SK-N-SH treated with all-trans-retinoic acid at 6 μM for 48 hours (cell line): ENCODE data around the gene CGB5.
A peak's percentile ranks its signal among the peaks of the same experiment; 100 is the strongest.

Source experiments
- ATAC-seq: fragments of 200-7000 bp; cut with Tn5 transposase; 3 replicates; pipeline ENCODE4 v1.9.1; 2020; ENCODE audit warnings: mild to moderate bottlenecking, moderate library complexity
- ARNTL ChIP-seq: fragments of 450-650 bp; formaldehyde crosslinking; IDR thresholded peaks from 2 replicates; pipeline ENCODE4 v1.5.0; 2020; ENCODE audit warnings: low read depth, mild to moderate bottlenecking, moderate library complexity, borderline replicate concordance
- BACH2 ChIP-seq: fragments of 250-450 bp; sonication (Bioruptor Pico); IDR thresholded peaks from 2 replicates; pipeline ENCODE4 v1.9.0; 2021; ENCODE audit warnings: mild to moderate bottlenecking, borderline replicate concordance
- CREB5 ChIP-seq: fragments of 250-450 bp; sonication (Bioruptor Pico); IDR thresholded peaks from 2 replicates; pipeline ENCODE4 v1.5.1; 2020; ENCODE audit warnings: low read depth, mild to moderate bottlenecking, moderate library complexity
- CSDC2 ChIP-seq: fragments of 250-450 bp; sonication (Bioruptor Pico); IDR thresholded peaks from 2 replicates; pipeline ENCODE4 v1.5.0; 2020; ENCODE audit warnings: mild to moderate bottlenecking, moderate library complexity
- CSRNP3 ChIP-seq: fragments of 250-450 bp; sonication (Bioruptor Pico); IDR thresholded peaks from 2 replicates; pipeline ENCODE4 v1.5.1; 2021; ENCODE audit warnings: mild to moderate bottlenecking, moderate library complexity
- ESRRG ChIP-seq: fragments of 250-450 bp; sonication (Bioruptor Pico); IDR thresholded peaks from 2 replicates; pipeline ENCODE4 v1.6.1; 2021; ENCODE audit warnings: mild to moderate bottlenecking
- OSR1 ChIP-seq: fragments of 250-450 bp; sonication (Bioruptor Pico); IDR thresholded peaks from 2 replicates; pipeline ENCODE4 v1.8.0; 2022; ENCODE audit warnings: moderate library complexity, mild to moderate bottlenecking, inconsistent platforms
- POU6F1 ChIP-seq: fragments of 250-450 bp; sonication (Bioruptor Pico); IDR thresholded peaks from 2 replicates; pipeline ENCODE4 v1.8.0; 2021; ENCODE audit warnings: low read depth, mild to moderate bottlenecking, moderate library complexity, borderline replicate concordance
- PPARA ChIP-seq: fragments of 250-450 bp; sonication (Bioruptor Pico); IDR thresholded peaks from 2 replicates; pipeline ENCODE4 v1.5.0; 2020; ENCODE audit warnings: mild to moderate bottlenecking, borderline replicate concordance
- TCF4 ChIP-seq: fragments of 250-450 bp; sonication (Bioruptor Pico); IDR thresholded peaks from 2 replicates; pipeline ENCODE4 v1.8.0; 2021; ENCODE audit warnings: mild to moderate bottlenecking, moderate library complexity, borderline replicate concordance
- TOX ChIP-seq: fragments of 250-450 bp; sonication (Bioruptor Pico); IDR thresholded peaks from 2 replicates; pipeline ENCODE4 v1.8.0; 2021; ENCODE audit warnings: mild to moderate bottlenecking, moderate library complexity, borderline replicate concordance
- ZFP3 ChIP-seq: fragments of 250-450 bp; sonication (Bioruptor Pico); IDR thresholded peaks from 2 replicates; pipeline ENCODE4 v1.5.0; 2020; ENCODE audit warnings: mild to moderate bottlenecking, moderate library complexity
- ZFP30 ChIP-seq: fragments of 450-650 bp; formaldehyde crosslinking; IDR thresholded peaks from 2 replicates; pipeline ENCODE4 v1.5.0; 2022; ENCODE audit warnings: mild to moderate bottlenecking, moderate library complexity
- ZNF70 ChIP-seq: fragments of 450-650 bp; formaldehyde crosslinking; IDR thresholded peaks from 2 replicates; pipeline ENCODE4 v1.5.0; 2020; ENCODE audit warnings: mild to moderate bottlenecking, moderate library complexity
- ZNF8 ChIP-seq: fragments of 450-650 bp; formaldehyde crosslinking; IDR thresholded peaks from 2 replicates; pipeline ENCODE4 v1.5.0; 2020; ENCODE audit warnings: mild to moderate bottlenecking, moderate library complexity
- TF ChIP-seq, protein P1 (sequence below): fragments of 250-450 bp; sonication (Bioruptor Pico); IDR thresholded peaks from 2 replicates; pipeline ENCODE4 v1.8.0; 2020; ENCODE audit warnings: mild to moderate bottlenecking, moderate library complexity, borderline replicate concordance
- TF ChIP-seq, protein P2 (sequence below): fragments of 250-450 bp; sonication (Bioruptor Pico); IDR thresholded peaks from 2 replicates; pipeline ENCODE4 v1.5.0; 2020; ENCODE audit warnings: mild to moderate bottlenecking, moderate library complexity

Gene CGB5

GRCh38 chr19:49059053-49059452 is 15.4 kb downstream of the CGB5 start:
- ATAC-seq, result no peak
- TF ChIP-seq, protein P1, sequence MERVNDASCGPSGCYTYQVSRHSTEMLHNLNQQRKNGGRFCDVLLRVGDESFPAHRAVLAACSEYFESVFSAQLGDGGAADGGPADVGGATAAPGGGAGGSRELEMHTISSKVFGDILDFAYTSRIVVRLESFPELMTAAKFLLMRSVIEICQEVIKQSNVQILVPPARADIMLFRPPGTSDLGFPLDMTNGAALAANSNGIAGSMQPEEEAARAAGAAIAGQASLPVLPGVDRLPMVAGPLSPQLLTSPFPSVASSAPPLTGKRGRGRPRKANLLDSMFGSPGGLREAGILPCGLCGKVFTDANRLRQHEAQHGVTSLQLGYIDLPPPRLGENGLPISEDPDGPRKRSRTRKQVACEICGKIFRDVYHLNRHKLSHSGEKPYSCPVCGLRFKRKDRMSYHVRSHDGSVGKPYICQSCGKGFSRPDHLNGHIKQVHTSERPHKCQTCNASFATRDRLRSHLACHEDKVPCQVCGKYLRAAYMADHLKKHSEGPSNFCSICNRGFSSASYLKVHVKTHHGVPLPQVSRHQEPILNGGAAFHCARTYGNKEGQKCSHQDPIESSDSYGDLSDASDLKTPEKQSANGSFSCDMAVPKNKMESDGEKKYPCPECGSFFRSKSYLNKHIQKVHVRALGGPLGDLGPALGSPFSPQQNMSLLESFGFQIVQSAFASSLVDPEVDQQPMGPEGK (CRISPR knock-in tag), result no peak
- TF ChIP-seq CSRNP3 (CRISPR knock-in tag) (no peak), ZFP30 (CRISPR knock-in tag) (no peak), ZNF8 (CRISPR knock-in tag) (no peak), ESRRG (CRISPR knock-in tag) (no peak), ZNF70 (CRISPR knock-in tag) (no peak), ZFP3 (CRISPR knock-in tag) (no peak), BACH2 (no peak), CSDC2 (CRISPR knock-in tag) (no peak), ARNTL (CRISPR knock-in tag) (no peak)
- TF ChIP-seq, protein P2, sequence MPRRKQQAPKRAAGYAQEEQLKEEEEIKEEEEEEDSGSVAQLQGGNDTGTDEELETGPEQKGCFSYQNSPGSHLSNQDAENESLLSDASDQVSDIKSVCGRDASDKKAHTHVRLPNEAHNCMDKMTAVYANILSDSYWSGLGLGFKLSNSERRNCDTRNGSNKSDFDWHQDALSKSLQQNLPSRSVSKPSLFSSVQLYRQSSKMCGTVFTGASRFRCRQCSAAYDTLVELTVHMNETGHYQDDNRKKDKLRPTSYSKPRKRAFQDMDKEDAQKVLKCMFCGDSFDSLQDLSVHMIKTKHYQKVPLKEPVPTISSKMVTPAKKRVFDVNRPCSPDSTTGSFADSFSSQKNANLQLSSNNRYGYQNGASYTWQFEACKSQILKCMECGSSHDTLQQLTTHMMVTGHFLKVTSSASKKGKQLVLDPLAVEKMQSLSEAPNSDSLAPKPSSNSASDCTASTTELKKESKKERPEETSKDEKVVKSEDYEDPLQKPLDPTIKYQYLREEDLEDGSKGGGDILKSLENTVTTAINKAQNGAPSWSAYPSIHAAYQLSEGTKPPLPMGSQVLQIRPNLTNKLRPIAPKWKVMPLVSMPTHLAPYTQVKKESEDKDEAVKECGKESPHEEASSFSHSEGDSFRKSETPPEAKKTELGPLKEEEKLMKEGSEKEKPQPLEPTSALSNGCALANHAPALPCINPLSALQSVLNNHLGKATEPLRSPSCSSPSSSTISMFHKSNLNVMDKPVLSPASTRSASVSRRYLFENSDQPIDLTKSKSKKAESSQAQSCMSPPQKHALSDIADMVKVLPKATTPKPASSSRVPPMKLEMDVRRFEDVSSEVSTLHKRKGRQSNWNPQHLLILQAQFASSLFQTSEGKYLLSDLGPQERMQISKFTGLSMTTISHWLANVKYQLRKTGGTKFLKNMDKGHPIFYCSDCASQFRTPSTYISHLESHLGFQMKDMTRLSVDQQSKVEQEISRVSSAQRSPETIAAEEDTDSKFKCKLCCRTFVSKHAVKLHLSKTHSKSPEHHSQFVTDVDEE (CRISPR knock-in tag), result no peak
- TF ChIP-seq, all 23 proteins: peak for 0

- ATAC-seq, result no peak
- no peak for TF ChIP-seq CSRNP3 (CRISPR knock-in tag)
- TF ChIP-seq ZFP3 (CRISPR knock-in tag), result peak; percentile 99
Observed at GRCh38 chr19:49061000-49061399, 17.4 kb downstream of the CGB5 start.

DNA sequence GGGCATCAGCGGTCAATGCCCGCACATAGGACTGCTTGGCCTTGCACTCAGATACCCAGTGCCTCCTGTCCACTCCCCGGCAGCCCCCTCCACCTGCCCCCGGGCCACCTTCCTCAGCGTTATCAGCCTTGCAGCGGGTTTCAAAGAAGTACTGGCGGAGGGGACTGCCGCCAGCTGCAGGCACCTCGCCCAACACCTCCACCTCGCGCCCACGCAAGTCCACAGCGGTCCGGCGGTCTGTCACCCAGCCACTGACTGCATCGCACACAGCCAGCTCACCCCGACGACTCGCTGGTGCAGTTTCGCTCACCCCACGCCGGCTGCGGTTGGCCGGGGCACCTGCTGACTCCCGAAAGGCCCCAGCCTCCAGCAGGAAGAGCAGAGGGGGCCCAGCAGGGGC is 17.8 kb downstream of the CGB5 start:
- no peak for TF ChIP-seq PPARA (CRISPR knock-in tag)
- TF ChIP-seq POU6F1 (CRISPR knock-in tag), result no peak
- TF ChIP-seq OSR1 (CRISPR knock-in tag), result no peak
- TF ChIP-seq, all 23 proteins: peak for 0
- ATAC-seq, result no peak

GRCh38 chr19:49064029-49064629 is 20.5 kb downstream of the CGB5 start:
- ATAC-seq, result peak; percentile 23
- TF ChIP-seq TCF4 (no peak), ESRRG (CRISPR knock-in tag) (no peak), ARNTL (CRISPR knock-in tag) (no peak), ZFP3 (CRISPR knock-in tag) (no peak), CREB5 (CRISPR knock-in tag) (no peak), CSDC2 (CRISPR knock-in tag) (no peak), TOX (CRISPR knock-in tag) (no peak)
- TF ChIP-seq, protein P2 (CRISPR knock-in tag), result no peak
- TF ChIP-seq, protein P1 (CRISPR knock-in tag), result no peak
